Tongue (tissue), 2 donors: ENCODE measurements around the gene C8G. TPM values are rescaled to one million over a fixed set of nuclear protein-coding genes. Genes with fewer than 3 reads are reported as not detected.

ENCODE experiments used
- DNase-seq: peaks from one replicate; pipeline ENCODE4 v3.0.0-alpha.2; 2015
- total RNA-seq: library from RNA; depleted of rRNA; stranded (reverse); fragments of >200 nt; gene quantifications from one replicate; pipeline ENCODE4 v1.2.3, GENCODE V29; 2014

Gene C8G
- total RNA-seq, 1 donor from 2014 or later = 1.4 TPM

GRCh38 chr9:136968333-136969127, 23.5 kb downstream of the C8G start:
- DNase-seq = no peak

GRCh38 chr9:136969150-136969549, 24.1 kb downstream of the C8G start:
- DNase-seq = no peak

GRCh38 chr9:136969774-136970173, 24.7 kb downstream of the C8G start:
- DNase-seq = no peak

- no peak for DNase-seq
Measured at GRCh38 chr9:136970361-136970760, 25.3 kb downstream of the C8G start.

- DNase-seq = no peak
Measured at GRCh38 chr9:136971746-136972145, 26.7 kb downstream of the C8G start.

GRCh38 chr9:136972335-136972734, 27.3 kb downstream of the C8G start:
- DNase-seq = no peak

- DNase-seq = no peak
Measured at GRCh38 chr9:136972743-136973142, 27.7 kb downstream of the C8G start.

- no peak for DNase-seq
Measured at GRCh38 chr9:136973618-136974617, 28.9 kb downstream of the C8G start.

- no peak for DNase-seq
Measured at GRCh38 chr9:136974817-136975535, 29.9 kb downstream of the C8G start.

GRCh38 chr9:136975644-136976043, 30.6 kb downstream of the C8G start:
- DNase-seq = peak; percentile 67

GRCh38 chr9:136977223-136977622, 32.2 kb downstream of the C8G start, which contains the start of gene PTGDS:
PTGDS (plus strand) TSS chr9:136977504; CDS start chr9:136977579, 75 bp downstream.
- peak; percentile 66 for DNase-seq

- DNase-seq = no peak
Measured at GRCh38 chr9:136977649-136978072, 32.6 kb downstream of the C8G start.

GRCh38 chr9:136978073-136978864, 33.2 kb downstream of the C8G start:
- peak; percentile 67 for DNase-seq

- no peak for DNase-seq
Measured at GRCh38 chr9:136978865-136979544, 34.0 kb downstream of the C8G start.

- DNase-seq = no peak
Measured at GRCh38 chr9:136979769-136980587, 34.9 kb downstream of the C8G start.

- DNase-seq = no peak
Measured at GRCh38 chr9:136980669-136981478, 35.8 kb downstream of the C8G start.

- DNase-seq = no peak
Measured at GRCh38 chr9:136981588-136982231, 36.7 kb downstream of the C8G start.
